ENCODE measurements around the gene SMIM20.
A peak's percentile ranks its signal among the peaks of the same experiment; 100 is the strongest.

The SMIM20 gene

GRCh38 chr4:25928379-25929297 is 14.6 kb downstream of the SMIM20 start:
- no peak for DNase-seq

DNA sequence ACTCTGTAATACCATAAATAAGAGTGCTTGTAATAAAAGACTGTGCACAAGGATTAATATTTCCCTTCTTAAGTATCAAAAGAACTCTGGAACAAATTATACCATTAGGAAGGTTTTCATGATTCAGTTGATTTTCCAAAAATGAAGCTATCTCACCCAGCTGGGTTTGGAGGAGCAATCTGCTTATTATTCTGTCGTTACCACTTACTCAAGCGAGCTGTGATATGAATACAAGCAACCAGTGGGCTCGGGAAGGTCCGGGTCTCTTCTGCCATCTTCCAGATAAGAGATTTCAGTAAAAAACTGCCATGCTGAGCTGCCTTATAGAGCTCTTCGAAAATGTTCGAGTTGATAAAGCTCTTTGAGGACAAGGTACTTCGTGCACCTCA is 15.3 kb downstream of the SMIM20 start:
- DNase-seq = no peak

DNA sequence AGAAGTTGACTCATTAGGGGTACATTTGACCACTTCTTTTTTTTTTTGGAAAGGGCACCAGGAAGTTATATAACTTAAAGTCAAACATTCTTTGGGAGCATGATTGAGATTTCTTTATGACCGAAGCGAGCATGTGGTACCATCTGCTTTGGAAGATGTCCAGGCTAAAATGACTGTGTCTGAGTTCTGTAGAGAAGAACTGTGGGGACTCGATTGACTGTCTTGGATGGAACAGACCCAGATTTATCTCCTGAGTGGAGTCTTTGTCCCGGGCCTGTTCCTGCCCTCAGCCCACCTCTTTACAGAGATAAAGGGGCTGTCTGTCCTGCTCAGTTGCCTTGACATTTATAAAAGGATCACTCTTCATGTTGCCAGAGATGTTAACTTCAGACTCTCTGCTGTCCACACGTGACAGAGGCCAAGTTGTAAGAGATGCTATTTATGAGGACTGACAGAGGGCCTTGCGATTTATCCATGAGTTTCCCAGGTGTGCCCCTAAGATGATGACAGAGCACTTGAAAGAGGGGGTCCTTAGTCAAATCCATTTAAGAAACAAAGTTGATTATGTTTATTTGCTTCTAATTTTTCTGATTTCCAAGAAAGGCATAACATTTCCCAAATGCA is 16.8 kb downstream of the SMIM20 start:
- peak; percentile 31 for DNase-seq

DNA sequence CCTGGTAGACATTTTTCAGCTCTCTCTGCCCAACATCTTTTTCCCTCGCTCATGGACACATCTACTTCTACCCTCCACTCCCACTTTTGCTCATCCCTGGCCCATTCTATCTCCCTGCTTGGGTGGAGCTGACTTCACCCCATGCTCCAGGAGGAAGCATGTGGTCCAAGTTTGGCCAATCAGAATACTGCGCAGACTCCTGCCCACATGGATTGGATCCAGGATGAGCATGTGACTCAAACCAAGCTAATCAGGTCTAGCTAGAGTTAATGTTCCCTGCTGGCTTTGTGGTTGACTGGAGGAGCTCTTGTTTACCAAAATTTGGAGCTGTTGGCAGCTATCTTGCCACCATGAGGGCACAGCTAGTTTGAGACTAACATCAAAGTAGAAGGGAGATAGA is 22.7 kb downstream of the SMIM20 start:
- peak; percentile 11 for DNase-seq

DNA sequence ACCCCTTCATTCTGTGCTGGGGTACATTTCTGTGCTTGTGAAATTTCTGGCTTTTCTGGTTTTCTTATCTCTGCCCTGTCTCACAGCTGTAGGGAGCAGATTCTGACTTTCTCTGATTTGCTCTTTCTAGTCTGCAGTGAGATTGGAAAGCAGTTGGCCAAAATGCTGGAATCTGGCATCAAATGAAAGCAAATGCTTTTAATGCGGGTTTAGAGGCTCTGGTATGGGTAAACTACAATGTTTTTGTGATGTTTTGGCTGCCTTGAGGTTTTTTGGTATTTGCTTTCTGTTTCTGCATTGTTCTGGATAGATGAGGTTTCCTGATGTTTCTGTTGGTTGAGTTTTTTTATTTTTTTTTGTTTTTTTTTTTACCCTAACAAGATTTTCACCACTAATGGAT is 23.8 kb downstream of the SMIM20 start:
- DNase-seq = no peak

- peak; percentile 35 for DNase-seq
Measured at GRCh38 chr4:25938366-25938765, 24.3 kb downstream of the SMIM20 start.

DNA sequence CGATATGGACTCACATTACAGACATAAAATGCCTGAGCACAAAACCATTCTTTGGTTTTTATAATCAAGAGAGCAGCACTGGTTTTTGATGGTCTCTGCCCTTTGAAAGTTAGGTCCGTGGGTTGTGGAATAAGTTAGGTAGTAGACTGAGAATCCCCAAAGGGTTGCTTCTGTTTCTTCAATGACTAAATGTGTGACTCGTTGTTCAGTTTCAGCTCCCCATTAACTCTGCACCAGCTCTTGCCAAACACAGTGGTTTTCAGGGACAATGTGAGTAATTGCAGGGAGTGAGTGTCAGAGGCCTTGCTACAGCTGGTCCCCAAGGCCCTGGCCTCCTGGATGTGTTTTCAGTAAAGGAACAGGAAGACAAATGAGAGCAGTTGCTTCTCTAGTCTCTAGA is 24.8 kb downstream of the SMIM20 start:
- peak; percentile 37 for DNase-seq

DNA sequence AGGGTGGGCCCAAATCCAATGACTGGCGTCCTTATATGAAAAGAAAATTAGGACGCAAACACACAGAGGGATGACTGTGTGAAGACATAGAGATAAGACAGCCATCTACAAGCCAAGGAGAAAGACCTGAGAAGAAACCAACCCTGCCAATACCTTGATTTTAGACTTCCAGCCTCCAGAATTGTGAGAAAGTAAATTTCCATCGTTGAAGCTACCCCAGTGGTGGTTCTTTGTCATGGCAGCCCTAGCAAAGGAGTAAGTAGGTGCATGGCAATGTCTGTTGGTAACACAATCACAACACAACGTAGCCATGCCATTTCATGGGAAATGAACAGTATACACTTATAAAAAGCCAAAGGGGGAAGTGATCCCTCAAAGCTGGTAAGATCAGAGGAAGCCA is 25.3 kb downstream of the SMIM20 start:
- peak; percentile 25 for DNase-seq

DNA sequence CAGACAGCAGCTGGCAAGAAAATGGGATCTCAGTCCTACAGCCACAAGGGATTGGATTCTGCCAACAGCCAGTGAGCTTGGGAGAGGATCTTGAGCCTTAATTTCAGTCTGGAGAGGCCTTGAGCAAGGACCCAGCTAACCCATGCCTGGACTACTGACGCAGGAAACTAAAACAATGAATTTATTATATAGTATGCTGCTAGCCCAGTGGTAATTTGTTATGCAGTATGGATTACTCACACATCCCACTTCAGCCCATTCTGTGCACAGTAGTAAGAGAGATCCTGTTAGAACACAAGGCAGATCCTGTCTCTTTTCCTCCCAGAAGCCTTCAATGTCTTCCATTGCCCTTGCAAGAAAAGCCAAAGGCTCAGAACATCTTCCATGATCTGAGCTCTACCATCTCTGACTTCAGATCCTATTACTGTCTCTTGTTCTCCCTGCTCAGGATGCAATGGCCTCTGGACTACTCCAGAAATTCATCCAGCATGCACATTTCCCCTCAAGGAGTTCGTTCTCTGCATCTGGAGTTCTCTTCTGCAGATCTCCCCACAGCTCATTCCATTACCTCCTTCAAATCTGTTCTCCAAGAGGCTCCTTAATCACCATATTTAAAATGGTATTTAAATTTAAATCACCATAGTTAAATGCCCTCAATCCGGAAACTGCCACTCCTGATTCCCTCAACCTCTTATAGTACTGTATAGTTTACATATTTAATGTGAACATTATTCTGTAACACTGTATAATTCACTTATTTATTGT is 27.6 kb downstream of the SMIM20 start:
- DNase-seq = peak; percentile 21

- DNase-seq = peak; percentile 36
Measured at GRCh38 chr4:25943312-25943711, 29.3 kb downstream of the SMIM20 start.

- DNase-seq = peak; percentile 16
Measured at GRCh38 chr4:25943805-25944204, 29.8 kb downstream of the SMIM20 start.

DNA sequence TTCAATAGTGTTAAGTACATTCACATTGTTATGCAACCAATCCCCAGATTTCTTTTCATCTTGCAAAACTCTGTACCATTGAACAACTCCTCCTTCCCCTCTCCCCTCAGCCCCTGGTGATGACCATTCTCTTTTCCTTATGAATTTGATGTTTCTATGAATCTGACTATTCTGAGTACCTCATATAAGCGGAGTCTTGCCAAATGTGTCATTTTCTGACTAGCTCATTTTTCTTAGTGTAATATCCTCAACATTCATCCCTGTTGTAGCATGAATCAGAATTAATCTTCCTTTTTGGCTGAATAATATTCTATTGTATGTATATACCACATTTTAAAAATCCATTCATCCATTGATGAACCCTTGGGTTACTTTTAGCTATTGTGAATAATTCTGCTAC is 34.0 kb downstream of the SMIM20 start:
- DNase-seq = no peak

GRCh38 chr4:25949173-25949748 is 35.2 kb downstream of the SMIM20 start:
- no peak for DNase-seq

DNA sequence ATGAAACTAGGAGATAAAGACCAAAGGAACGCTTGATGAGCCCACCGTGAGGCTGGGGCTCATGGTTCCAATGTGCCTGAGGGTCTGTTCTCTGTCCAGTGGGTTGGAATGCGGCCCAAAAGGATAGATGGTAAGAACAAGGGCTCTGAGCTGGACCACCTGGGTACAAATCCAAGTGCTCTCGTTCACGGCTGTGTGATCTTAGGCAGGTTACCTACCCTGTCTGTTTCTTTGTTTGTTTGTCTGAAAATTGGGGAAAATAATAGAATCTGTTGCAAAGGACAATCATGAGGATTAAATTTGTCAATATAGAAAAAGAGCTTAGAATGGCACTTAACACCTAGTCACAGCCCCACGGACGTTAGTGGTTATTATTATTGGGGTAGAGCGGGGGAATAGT is 36.0 kb downstream of the SMIM20 start:
- no peak for DNase-seq

DNA sequence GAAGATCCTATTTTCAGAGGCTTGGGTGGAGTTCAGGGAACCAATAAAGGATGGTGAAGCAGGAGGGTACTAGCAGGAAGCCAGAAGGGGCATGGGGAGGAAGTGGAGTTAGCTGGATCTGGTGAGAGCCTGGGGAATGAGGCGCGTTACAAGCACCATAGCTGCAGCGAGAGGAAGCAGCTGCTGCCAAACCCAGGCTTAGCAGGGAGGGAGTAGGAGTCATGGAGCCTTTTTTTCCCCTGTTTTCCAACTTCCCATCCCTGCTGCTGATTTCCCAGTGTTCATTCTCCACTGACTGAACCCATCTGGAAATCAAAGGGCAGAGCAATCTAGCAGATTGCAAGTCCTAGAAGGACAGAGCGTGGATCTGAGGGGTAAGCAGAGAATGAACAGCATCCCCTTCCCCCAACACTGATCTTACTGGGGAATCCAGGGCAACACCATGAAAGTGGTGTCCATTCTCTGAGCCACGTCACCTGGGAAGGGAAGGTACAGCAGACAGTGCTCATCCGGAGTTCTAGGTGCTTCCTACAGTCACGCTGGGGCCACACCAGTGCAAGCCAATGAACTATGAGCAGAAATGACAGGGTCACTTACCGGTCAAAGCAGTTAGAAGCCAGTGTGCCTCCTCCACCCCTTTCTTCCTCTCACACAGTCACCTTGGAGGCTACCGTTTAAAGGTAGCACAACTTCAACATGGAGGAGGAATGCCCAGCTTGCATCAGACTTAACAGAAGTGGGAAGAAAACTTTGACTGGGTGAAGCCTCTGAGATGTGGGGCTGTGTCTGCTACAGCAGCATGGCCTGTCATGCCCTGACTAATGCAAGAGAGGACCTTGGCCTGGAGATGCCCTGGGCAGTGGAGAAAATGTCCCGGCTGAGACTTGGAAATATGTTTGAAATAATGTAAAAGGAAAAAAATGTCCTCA is 36.7 kb downstream of the SMIM20 start:
- DNase-seq = no peak

DNA sequence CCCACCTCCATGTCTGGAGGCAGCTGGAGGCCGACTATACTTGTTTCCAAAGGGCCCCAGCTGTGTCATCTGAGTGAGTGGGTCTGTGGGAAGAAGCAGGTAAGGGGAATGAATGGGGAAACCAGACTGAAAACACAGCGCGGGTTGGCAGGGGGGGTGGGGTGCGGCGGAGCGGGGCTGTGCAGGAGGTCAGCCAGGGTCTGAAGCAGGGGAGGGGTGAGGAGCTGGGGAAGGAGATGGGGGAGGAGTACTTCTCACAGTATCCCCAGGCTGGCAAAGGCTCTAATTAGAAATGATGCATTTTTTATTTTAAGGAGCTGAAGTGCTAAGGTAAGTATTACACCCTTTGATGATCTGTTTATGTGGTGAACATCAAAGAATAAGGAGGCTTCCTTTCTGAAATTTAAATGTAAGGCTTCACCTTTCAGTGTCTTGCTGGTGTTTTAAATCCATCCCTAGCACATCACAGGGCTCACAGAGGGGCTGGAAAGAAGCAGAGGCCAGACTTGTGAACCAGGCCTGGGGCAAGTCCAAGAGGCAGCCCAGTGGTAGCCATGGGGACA is 37.5 kb downstream of the SMIM20 start:
- DNase-seq = no peak

DNA sequence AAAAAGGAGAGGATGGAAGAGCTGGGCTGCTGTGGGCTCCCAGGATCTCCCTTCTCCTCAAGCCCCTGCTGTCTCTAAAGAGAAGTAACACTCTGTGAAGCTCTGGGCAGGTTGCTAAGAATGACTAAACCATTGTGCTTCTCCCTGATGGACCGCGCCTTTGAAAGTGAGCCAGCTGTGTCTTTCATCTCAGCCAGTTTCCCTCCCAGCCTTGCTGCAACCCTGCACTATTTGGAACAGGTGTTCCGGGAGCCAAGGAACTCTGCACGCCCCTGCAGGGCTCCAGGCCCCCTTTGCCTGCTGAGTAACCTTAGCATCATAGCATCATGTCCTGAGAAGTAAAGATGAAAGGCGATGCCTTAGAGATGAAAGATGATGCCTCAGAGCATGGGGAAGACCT is 39.7 kb downstream of the SMIM20 start:
- no peak for DNase-seq

DNA sequence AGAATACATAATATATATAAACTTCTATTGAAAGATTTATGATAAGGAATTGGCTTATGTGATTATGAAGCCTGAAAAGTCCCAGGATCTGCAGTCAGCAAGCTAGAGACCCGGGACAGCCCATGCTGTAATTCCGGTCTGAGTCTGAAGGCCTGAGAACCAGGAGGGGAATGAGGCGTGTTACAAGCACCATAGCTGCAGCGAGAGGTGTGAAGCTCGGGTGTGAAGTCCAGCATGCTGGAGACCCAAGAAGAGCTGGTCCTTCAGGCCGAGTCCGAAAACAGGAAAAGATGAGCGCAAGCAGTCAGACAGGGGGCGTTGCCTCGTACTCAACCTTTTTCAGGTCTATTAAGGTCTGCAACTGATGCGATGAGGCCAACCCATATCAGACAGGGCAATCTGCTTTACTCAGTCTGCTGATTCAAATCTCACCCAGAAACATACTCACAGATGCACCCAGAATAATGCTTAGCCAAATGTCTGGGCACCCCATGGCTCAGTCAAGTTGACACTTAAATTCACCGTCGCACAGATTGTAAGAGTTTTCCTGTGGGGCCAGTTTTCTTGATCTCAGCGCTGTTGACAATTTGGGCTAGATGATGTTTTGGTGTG is 40.4 kb downstream of the SMIM20 start:
- no peak for DNase-seq

DNA sequence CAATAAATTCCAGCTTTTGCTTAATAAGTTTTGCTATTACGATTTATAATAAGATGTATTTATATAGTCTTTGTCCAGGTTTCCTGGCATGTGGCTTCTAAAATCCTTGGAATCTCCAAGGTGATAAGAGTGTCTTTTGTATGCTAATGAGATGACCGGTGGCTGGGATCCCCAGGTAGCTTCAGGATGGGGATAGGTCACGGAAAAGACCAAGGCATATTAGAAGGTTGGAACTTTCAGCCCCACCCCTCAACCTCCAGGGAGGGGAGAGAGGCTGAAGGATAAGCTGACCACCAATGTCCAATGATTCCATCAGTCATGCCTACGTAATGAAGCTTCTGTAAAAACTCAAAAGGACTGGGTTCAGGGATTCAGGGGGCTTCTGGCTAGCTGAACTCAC is 41.7 kb downstream of the SMIM20 start:
- DNase-seq = no peak

GRCh38 chr4:25956260-25956659 is 42.2 kb downstream of the SMIM20 start:
- DNase-seq = no peak

DNA sequence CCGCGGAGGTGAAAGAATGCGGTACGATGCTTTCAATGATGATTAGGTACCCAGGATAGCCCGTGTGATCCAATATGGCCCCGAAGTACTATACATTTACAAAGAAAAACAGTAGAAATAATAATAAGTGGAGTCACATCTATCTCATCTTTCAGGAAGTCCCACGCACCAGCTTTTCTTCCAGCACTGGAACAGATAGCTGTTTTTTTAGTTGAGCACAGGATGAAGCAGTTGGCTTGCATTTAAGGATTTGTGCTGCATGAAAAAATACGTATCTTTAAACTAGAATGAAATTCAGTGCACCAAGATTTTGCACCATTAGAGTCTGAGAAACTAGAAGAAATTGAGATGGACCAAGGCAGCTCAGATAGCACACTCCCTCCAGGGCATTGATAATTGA is 44.1 kb downstream of the SMIM20 start:
- DNase-seq = no peak

Data from right forelimb (tissue), 1 donor.